ENCODE measurements around the gene NTMT1. TPM values are rescaled to one million over a fixed set of nuclear protein-coding genes. Genes with fewer than 3 reads are reported as not detected.

NTMT1 gene
- total RNA-seq, 1 donor from 2014 or later = 25.1 TPM

DNA sequence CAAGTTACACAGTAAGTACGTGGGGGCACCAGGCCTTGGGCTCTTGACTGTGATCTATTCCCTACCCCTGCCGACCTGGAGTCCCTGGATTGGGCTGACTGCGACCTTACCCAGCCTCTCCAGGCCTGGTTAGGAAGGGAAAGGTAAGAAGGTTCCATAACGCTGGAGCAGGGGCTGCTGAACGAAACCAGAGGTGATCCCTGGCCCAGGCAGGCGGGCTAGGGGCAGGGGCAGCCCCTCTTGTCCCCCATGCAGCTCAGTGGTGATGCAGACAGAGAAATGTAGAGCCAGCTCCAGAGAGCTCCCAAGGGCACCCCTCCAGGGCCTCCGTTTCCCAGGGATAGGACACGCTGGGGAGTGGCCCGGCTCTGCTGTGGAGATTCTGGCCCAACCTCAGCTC lies 53.6 kb downstream of the NTMT1 start:
- no peak overlapping the region for H3K4me3 ChIP-seq
- no peak for DNase-seq
- TF ChIP-seq, protein P1, sequence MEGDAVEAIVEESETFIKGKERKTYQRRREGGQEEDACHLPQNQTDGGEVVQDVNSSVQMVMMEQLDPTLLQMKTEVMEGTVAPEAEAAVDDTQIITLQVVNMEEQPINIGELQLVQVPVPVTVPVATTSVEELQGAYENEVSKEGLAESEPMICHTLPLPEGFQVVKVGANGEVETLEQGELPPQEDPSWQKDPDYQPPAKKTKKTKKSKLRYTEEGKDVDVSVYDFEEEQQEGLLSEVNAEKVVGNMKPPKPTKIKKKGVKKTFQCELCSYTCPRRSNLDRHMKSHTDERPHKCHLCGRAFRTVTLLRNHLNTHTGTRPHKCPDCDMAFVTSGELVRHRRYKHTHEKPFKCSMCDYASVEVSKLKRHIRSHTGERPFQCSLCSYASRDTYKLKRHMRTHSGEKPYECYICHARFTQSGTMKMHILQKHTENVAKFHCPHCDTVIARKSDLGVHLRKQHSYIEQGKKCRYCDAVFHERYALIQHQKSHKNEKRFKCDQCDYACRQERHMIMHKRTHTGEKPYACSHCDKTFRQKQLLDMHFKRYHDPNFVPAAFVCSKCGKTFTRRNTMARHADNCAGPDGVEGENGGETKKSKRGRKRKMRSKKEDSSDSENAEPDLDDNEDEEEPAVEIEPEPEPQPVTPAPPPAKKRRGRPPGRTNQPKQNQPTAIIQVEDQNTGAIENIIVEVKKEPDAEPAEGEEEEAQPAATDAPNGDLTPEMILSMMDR (IDR thresholded peaks at IDR 0.05) = no peak
- no peaks in the 10 kb centered on the region for H3K36me3 ChIP-seq
- no peak for ATAC-seq
- no peaks in the 10 kb centered on the region for H3K9me3 ChIP-seq
- peaks cover 37% of the 10 kb centered on the region for H3K27me3 ChIP-seq (ENCODE audit: low read depth)
- H3K4me1 ChIP-seq = no peaks in the 10 kb centered on the region
- no peak overlapping the region for H3K27ac ChIP-seq
- intact Hi-C loops (cut with DNase I) = no loop called here

DNA sequence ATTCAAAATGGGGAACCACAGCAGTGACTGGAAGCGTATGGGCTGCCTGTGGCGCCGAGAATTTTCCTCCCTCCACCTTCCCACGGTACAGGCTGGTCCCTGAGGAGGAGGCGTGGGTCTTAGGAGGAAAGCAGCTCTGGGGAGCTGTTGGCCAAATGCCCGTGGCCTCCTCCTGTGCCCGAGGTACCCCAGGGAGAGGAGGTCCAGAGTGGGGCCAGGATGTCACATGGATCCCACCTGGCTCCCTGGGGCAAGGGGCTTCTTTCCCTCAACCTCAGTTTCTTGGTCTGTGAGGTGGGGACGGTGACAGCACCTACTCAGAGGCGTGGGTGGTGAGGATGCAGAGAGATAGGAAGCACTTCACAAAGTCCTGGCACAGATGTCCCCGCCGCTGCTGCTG lies 56.0 kb downstream of the NTMT1 start:
- intact Hi-C loops (cut with DNase I) = no loop called here
- no peak overlapping the region for H3K4me3 ChIP-seq
- H3K4me1 ChIP-seq = no peaks in the 10 kb centered on the region
- H3K36me3 ChIP-seq = no peaks in the 10 kb centered on the region
- H3K27ac ChIP-seq = no peak overlapping the region
- H3K9me3 ChIP-seq = no peaks in the 10 kb centered on the region
- TF ChIP-seq, protein P1 (IDR thresholded peaks at IDR 0.05) = no peak
- DNase-seq (no peak), ATAC-seq (no peak)
- H3K27me3 ChIP-seq (ENCODE audit: low read depth) = peaks cover 27% of the 10 kb centered on the region

DNA sequence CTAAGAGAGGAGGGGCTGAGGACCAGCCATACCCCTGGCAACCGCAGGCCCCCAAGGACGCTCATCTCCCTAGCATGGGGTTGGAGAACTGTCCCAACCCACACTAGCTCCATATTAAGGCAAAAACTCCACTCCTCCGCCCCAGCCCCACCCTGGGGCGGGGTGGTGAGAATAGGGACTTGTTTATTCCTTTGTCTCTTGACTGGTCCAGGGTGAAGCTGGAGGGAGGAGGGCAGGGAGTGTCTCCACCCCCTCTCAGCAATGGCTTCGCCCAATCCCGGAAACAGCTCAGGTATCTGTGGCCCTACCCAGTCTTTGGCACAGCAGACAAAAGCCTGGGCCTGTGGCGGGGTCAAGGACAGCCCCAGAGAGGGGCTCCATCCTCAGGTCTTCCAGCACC lies 56.4 kb downstream of the NTMT1 start:
- no peaks in the 10 kb centered on the region for H3K36me3 ChIP-seq
- DNase-seq = no peak
- intact Hi-C loops (cut with DNase I) = no loop called here
- H3K27me3 ChIP-seq (ENCODE audit: low read depth) = peaks cover 27% of the 10 kb centered on the region
- TF ChIP-seq, protein P1 (IDR thresholded peaks at IDR 0.05) = no peak
- no peak for ATAC-seq
- H3K4me1 ChIP-seq = no peaks in the 10 kb centered on the region
- no peaks in the 10 kb centered on the region for H3K9me3 ChIP-seq
- no peak overlapping the region for H3K4me3 ChIP-seq
- H3K27ac ChIP-seq = no peak overlapping the region

DNA sequence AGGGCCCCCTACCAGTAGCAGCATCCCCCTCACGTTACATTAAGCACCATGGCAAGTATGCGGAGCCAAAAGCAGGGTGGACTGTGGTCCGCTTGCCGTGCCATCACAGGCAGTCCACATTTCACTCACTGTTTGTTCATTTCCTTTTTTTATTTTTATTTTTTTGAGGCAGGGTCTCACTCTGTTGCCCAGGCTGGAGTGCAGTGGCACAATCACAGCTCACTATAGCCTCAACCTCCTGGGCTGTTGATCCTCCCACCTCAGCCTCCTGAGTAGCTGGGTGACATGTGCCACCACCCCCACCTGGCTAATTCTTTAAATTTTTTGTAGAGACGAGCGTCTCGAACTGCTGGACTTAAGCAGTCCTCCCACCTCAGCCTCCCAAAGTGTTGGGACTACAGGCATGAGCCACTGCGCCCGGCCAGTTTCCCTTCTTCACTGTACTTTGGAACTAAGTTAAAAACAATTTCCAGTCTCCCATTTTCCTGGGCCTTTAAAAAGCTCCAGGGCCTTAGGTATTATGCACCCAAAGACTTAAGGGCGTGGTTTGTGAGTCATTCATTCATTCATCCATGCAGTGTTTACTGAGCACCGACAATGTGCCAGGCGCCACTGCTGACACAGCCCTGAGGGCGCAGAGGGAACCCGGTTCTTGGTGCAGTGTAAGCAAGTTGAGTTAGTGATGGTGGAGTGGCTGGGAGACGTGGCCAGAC lies 59.4 kb downstream of the NTMT1 start:
- Histone ChIP-seq H3K9me3 (no peaks in the 10 kb centered on the region), H3K4me1 (no peaks in the 10 kb centered on the region), H3K27me3 (ENCODE audit: low read depth) (peaks cover 16% of the 10 kb centered on the region), H3K36me3 (no peaks in the 10 kb centered on the region), H3K4me3 (no peak overlapping the region), H3K27ac (no peak overlapping the region)
- TF ChIP-seq, protein P1 (IDR thresholded peaks at IDR 0.05) = no peak
- intact Hi-C loops (cut with DNase I) = no loop called here
- no peak for DNase-seq
- no peak for ATAC-seq

Other genes starting within 250 kb of the NTMT1 start
- gene C9orf50, start 5.1 kb upstream of the NTMT1 start, total RNA-seq = not detected
- 14.6 TPM for gene ASB6, start 16.0 kb downstream of the NTMT1 start, total RNA-seq
- gene PRRX2, start 39.5 kb downstream of the NTMT1 start, total RNA-seq = 2.5 TPM
- 3.9 TPM for gene PTGES, start 126.9 kb downstream of the NTMT1 start, total RNA-seq
- 34.9 TPM for gene TOR1B, start 177.0 kb downstream of the NTMT1 start, total RNA-seq
- gene TOR1A, start 198.0 kb downstream of the NTMT1 start, total RNA-seq = 34.6 TPM
- 42.0 TPM for gene C9orf78, start 209.1 kb downstream of the NTMT1 start, total RNA-seq
- gene USP20, start 209.3 kb downstream of the NTMT1 start, total RNA-seq = 27.0 TPM

All from lower lobe of right lung (tissue), 2 donors.